GM13977 (cell line): ENCODE results near the gene CD52.

Experiments
- DNase-seq: peaks from one replicate; pipeline ENCODE4 v3.0.0; 2012; ENCODE audit warnings: low spot score
- in situ Hi-C: fragments of 300-500 bp; cut with MboI; formaldehyde crosslinking; loops from one replicate; pipeline ENCODE4 v1.12.0; 2022; ENCODE audit warnings: low sequenced_read_pairs, low pct_unique_long_range_greater_than_20kb, mixed read lengths, inconsistent platforms; ENCODE audit not compliant: unreplicated experiment
- TF ChIP-seq, protein P1 (sequence below): IDR thresholded peaks from 2 replicates; pipeline ENCODE4 v1.5.1; 2012; ENCODE audit warnings: mild to moderate bottlenecking, control low read depth; ENCODE audit not compliant: insufficient read depth; ENCODE audit errors: extremely low read depth, missing control alignments

The CD52 gene

DNA sequence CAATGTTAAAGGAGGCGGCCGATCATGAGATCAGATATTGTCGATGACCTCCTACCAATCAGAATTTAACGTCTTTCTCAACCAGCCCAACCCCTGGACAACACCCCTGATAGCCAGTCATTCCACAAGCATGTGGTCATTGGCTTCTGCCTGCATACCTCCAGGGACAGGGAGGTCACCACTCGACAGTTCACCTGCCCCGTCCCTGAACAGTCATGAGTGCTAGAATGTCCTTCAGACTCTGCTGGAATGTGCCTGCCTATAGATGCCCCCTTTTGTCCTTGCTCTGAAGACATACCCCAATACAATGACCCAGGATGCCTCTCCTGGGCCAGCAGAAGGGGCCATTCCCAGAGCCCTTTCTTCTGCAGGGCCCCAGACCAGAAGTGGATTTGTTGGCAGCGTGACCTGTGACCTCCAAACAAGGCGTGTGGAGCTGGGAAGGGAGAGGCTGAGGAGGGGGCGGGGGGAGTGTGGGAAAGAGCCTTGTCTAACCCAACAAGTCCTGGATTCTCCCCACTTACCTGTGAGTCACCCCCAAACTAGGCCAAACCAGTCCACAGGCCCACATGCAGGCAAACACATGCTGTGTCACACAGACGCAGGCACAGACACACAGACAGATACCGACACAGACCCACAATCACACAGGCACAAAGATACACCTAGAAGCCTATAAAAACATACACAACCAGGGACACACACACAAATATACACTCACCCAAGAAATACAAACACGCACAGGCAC lies 34.0 kb downstream of the CD52 start:
- DNase-seq, result no peak
- in situ Hi-C loops, result no loop called here

GRCh38 chr1:26352338-26352679 lies 34.6 kb downstream of the CD52 start:
- TF ChIP-seq, protein P1, sequence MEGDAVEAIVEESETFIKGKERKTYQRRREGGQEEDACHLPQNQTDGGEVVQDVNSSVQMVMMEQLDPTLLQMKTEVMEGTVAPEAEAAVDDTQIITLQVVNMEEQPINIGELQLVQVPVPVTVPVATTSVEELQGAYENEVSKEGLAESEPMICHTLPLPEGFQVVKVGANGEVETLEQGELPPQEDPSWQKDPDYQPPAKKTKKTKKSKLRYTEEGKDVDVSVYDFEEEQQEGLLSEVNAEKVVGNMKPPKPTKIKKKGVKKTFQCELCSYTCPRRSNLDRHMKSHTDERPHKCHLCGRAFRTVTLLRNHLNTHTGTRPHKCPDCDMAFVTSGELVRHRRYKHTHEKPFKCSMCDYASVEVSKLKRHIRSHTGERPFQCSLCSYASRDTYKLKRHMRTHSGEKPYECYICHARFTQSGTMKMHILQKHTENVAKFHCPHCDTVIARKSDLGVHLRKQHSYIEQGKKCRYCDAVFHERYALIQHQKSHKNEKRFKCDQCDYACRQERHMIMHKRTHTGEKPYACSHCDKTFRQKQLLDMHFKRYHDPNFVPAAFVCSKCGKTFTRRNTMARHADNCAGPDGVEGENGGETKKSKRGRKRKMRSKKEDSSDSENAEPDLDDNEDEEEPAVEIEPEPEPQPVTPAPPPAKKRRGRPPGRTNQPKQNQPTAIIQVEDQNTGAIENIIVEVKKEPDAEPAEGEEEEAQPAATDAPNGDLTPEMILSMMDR, result no peak
- DNase-seq, result no peak
- in situ Hi-C loops, result no loop called here

More for the DNA sequence above, 34.0 kb downstream of the CD52 start:
- TF ChIP-seq, protein P1, result no peak

- no peak for DNase-seq
- TF ChIP-seq, protein P1, result no peak
- in situ Hi-C loops, result no loop called here
Observed at GRCh38 chr1:26353210-26353859, 35.6 kb downstream of the CD52 start.

DNA sequence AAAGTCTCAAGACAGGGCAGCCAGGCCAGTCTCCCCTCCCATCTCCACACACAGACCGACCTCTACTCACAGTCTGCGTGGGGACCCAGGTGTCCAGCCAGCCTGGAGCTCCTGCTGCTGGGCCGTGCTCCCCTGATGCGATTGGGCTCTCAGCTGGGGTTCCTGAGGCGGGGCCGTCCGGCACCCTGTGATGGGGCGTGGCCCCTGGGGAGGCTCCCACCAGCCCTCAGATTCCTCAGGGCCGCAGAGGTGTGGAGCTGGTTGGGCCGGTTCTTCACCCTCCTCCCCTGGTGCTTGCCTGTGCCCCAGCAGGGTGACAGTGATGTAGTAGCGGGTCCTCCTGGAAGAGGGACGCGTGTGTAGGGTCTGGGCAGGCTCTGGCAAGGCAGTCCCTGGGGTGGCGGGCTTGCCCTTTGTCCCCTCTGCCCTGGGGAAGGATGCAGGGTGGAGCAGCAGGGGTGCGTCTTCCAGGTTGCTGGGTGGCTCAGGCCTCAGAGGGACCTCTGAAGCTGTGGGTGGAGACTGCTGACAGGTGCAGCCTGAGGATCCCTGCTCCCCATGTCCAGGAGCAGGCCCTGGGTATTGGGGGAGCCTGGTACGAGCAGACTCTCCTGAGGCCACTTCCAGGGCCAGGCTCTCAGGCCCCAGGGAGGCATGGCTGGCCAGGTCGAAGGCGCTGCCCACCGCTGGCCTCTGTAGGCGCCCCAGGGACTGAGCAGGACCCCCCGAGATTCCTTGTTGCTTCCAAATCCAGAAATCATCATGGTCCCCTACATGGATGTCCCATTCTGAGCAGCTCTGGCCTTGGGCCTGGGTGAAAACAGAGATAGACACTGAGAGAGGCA lies 36.4 kb downstream of the CD52 start, which contains the start of gene CRYBG2:
CRYBG2 (minus strand) TSS at position 155 of the 845 bp plus-strand sequence. CDS start 7,473 bp downstream, outside the sequence.
- in situ Hi-C loops, result no loop called here
- TF ChIP-seq, protein P1, result no peak
- DNase-seq, result no peak

DNA sequence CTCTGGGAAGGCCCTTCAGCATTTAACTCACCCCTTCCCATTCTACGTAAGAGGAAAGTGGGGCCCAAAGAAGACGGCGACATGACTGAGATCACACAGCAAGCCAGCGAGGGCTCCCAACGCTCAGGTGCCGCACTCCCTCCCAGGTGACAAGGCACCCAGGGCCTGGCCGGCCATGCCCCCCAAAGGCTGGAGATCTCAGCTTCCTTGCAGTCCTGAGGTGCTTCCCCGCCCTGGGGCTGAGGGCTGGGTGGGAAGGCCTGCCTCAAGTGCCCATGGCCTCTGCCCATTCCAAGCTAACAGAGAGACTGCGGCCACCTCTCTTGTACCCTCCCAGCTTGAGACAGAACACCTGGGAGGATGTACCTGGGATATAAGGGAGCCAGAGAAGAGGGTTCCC lies 37.2 kb downstream of the CD52 start:
- no peak for DNase-seq
- TF ChIP-seq, protein P1, result no peak
- in situ Hi-C loops, result no loop called here

GRCh38 chr1:26356106-26356505 lies 38.3 kb downstream of the CD52 start:
- in situ Hi-C loops, result no loop called here
- DNase-seq, result no peak

More at GRCh38 chr1:26356106-26356505, 38.3 kb downstream of the CD52 start:
- TF ChIP-seq, protein P1, result no peak
